Activated CD8-positive, alpha-beta memory T cell treated with anti-CD3 and anti-CD28 coated beads, Interleukin-2, amount 10 ng/mL, durations not matched to agents 7 days and 5 days (primary cell): ENCODE measurements around the gene OVAAL. TPM values are rescaled to one million over a fixed set of nuclear protein-coding genes. Genes with fewer than 3 reads are reported as not detected.

Source experiments
- ATAC-seq: fragments of 150-1000 bp; cut with Tn5 transposase; one replicate; pipeline ENCODE4 v1.10.0; 2021; ENCODE audit warnings: moderate library complexity
- CTCF ChIA-PET: fragments of 350-600 bp; sonication (Branson Sonifier 250); formaldehyde crosslinking; loops from one replicate; lab custom pipeline; 2021; ENCODE audit warnings: antibody characterized with exemption; lab: Charles Lee
- DNase-seq: peaks from one replicate; pipeline ENCODE4 v3.0.0-alpha.2; 2020
- H3K27ac Mint-ChIP-seq: one replicate; pipeline ENCODE4 v1.8.0; 2021; ENCODE audit warnings: mild to moderate bottlenecking, mixed read lengths
- H3K27me3 Mint-ChIP-seq: one replicate; pipeline ENCODE4 v1.8.0; 2021; ENCODE audit warnings: mixed read lengths
- H3K36me3 Mint-ChIP-seq: one replicate; pipeline ENCODE4 v1.8.0; 2021; ENCODE audit warnings: mild to moderate bottlenecking, mixed read lengths
- H3K4me1 Mint-ChIP-seq: one replicate; pipeline ENCODE4 v1.8.0; 2021; ENCODE audit warnings: mixed read lengths
- H3K4me3 Mint-ChIP-seq: one replicate; pipeline ENCODE4 v1.8.0; 2021; ENCODE audit warnings: mild to moderate bottlenecking, moderate library complexity, mixed read lengths
- H3K9me3 Mint-ChIP-seq: one replicate; pipeline ENCODE4 v1.8.0; 2022; ENCODE audit warnings: low read depth, mixed read lengths
- total RNA-seq, 2 experiments: library from RNA; stranded (reverse); gene quantifications; one replicate each; pipeline ENCODE4 v1.2.3, GENCODE V29; 2021

The OVAAL gene
- total RNA-seq, result not detected

GRCh38 chr1:180558664-180559063 lies at the start of gene OVAAL:
TSS of gene OVAAL (plus strand) at chr1:180558964.
- H3K27me3 Mint-ChIP-seq, result peaks cover 36% of the 10 kb centered on the region
- H3K27ac Mint-ChIP-seq, result no peak within 1 kb of the TSS
- H3K4me3 Mint-ChIP-seq, result no peak within 1 kb of the TSS
- H3K4me1 Mint-ChIP-seq, result no peaks in the 10 kb centered on the region
- no peaks in the 10 kb centered on the region for H3K9me3 Mint-ChIP-seq
- no peaks in the 10 kb centered on the region for H3K36me3 Mint-ChIP-seq
- DNase-seq (no peak), ATAC-seq (no peak)
- CTCF ChIA-PET, result no interaction called here

- Mint-ChIP-seq H3K4me1 (peaks cover 6% of the 10 kb centered on the region), H3K4me3 (no peak overlapping the region), H3K36me3 (peaks cover 2% of the 10 kb centered on the region), H3K9me3 (no peaks in the 10 kb centered on the region), H3K27ac (no peak overlapping the region), H3K27me3 (peaks cover 12% of the 10 kb centered on the region)
- DNase-seq, result no peak
- ATAC-seq, result no peak
- CTCF ChIA-PET, result interaction anchor here (1.3 to 2.3 kb wide), 4 partner anchors 8 to 32 kb away, joined by 3 to 4 read pairs (median 4); partner anchors contain the start of gene ACBD6
Measured at GRCh38 chr1:180510882-180511281, 47.9 kb upstream of the OVAAL start.

- Mint-ChIP-seq H3K27me3 (peaks cover 12% of the 10 kb centered on the region), H3K36me3 (peaks cover 2% of the 10 kb centered on the region), H3K9me3 (no peaks in the 10 kb centered on the region), H3K4me1 (peaks cover 5% of the 10 kb centered on the region), H3K27ac (no peak overlapping the region), H3K4me3 (no peak overlapping the region)
- CTCF ChIA-PET, result interaction anchor here (1.1 kb wide), 1 partner anchor 9 kb away, joined by 3 read pairs; no protein-coding TSS in a partner anchor
- no peak for ATAC-seq
- DNase-seq, result no peak
Measured at GRCh38 chr1:180513531-180513930, 45.2 kb upstream of the OVAAL start.

GRCh38 chr1:180515364-180515763 lies 43.4 kb upstream of the OVAAL start:
- peaks cover 10% of the 10 kb centered on the region for H3K27me3 Mint-ChIP-seq
- no peaks in the 10 kb centered on the region for H3K9me3 Mint-ChIP-seq
- no peak for ATAC-seq
- no peak overlapping the region for H3K27ac Mint-ChIP-seq
- no peak for DNase-seq
- H3K4me3 Mint-ChIP-seq, result no peak overlapping the region
- H3K36me3 Mint-ChIP-seq, result peaks cover 2% of the 10 kb centered on the region
- CTCF ChIA-PET, result interaction anchor here (0.7 to 9.3 kb wide), 32 partner anchors 10 to 651 kb away, joined by 3 to 69 read pairs (median 4); partner anchors contain the start of gene ACBD6
- H3K4me1 Mint-ChIP-seq, result peaks cover 5% of the 10 kb centered on the region

- H3K36me3 Mint-ChIP-seq, result peaks cover 2% of the 10 kb centered on the region
- DNase-seq (peak; percentile 68), ATAC-seq (peak; percentile 98)
- H3K27me3 Mint-ChIP-seq, result peaks cover 8% of the 10 kb centered on the region
- H3K9me3 Mint-ChIP-seq, result no peaks in the 10 kb centered on the region
- H3K27ac Mint-ChIP-seq, result no peak overlapping the region
- CTCF ChIA-PET, result interaction anchor here (0.7 to 9.3 kb wide), 32 partner anchors 10 to 650 kb away, joined by 3 to 69 read pairs (median 4); partner anchors contain the start of gene ACBD6
- no peak overlapping the region for H3K4me3 Mint-ChIP-seq
- peaks cover 5% of the 10 kb centered on the region for H3K4me1 Mint-ChIP-seq
Measured at GRCh38 chr1:180515857-180516388, 42.8 kb upstream of the OVAAL start.

GRCh38 chr1:180519846-180520245 lies 38.9 kb upstream of the OVAAL start:
- Mint-ChIP-seq H3K9me3 (no peaks in the 10 kb centered on the region), H3K36me3 (no peaks in the 10 kb centered on the region), H3K4me3 (no peak overlapping the region), H3K27me3 (no peaks in the 10 kb centered on the region), H3K4me1 (peaks cover 5% of the 10 kb centered on the region), H3K27ac (no peak overlapping the region)
- no peak for DNase-seq
- no peak for ATAC-seq
- CTCF ChIA-PET, result interaction anchor here (9.3 kb wide), 1 partner anchor 343 kb away, joined by 69 read pairs; no protein-coding TSS in a partner anchor

- CTCF ChIA-PET, result interaction anchor here (9.3 kb wide), 1 partner anchor 341 kb away, joined by 69 read pairs; no protein-coding TSS in a partner anchor
- ATAC-seq, result no peak
- Mint-ChIP-seq H3K27me3 (no peaks in the 10 kb centered on the region), H3K4me1 (peaks cover 2% of the 10 kb centered on the region), H3K36me3 (no peaks in the 10 kb centered on the region), H3K9me3 (no peaks in the 10 kb centered on the region), H3K4me3 (no peak overlapping the region), H3K27ac (no peak overlapping the region)
- DNase-seq, result no peak
Measured at GRCh38 chr1:180521474-180522212, 37.1 kb upstream of the OVAAL start.

GRCh38 chr1:180522213-180522515 lies 36.6 kb upstream of the OVAAL start:
- H3K27ac Mint-ChIP-seq, result no peak overlapping the region
- no peak for ATAC-seq
- no peaks in the 10 kb centered on the region for H3K27me3 Mint-ChIP-seq
- no peaks in the 10 kb centered on the region for H3K36me3 Mint-ChIP-seq
- H3K9me3 Mint-ChIP-seq, result no peaks in the 10 kb centered on the region
- CTCF ChIA-PET, result interaction anchor here (1.0 to 9.3 kb wide), 2 partner anchors 9 to 340 kb away, joined by 3 to 69 read pairs; no protein-coding TSS in a partner anchor
- H3K4me1 Mint-ChIP-seq, result peaks cover 2% of the 10 kb centered on the region
- H3K4me3 Mint-ChIP-seq, result no peak overlapping the region
- DNase-seq, result no peak

GRCh38 chr1:180524160-180524914 lies 34.4 kb upstream of the OVAAL start:
- CTCF ChIA-PET, result interaction anchor here (0.9 to 2.7 kb wide), 2 partner anchors 9 to 901 kb away, joined by 3 to 12 read pairs; no protein-coding TSS in a partner anchor
- H3K27ac Mint-ChIP-seq, result no peak overlapping the region
- H3K4me1 Mint-ChIP-seq, result peaks cover 2% of the 10 kb centered on the region
- no peak for ATAC-seq
- no peak overlapping the region for H3K4me3 Mint-ChIP-seq
- no peaks in the 10 kb centered on the region for H3K36me3 Mint-ChIP-seq
- DNase-seq, result no peak
- peaks cover under 1% of the 10 kb centered on the region for H3K27me3 Mint-ChIP-seq
- H3K9me3 Mint-ChIP-seq, result no peaks in the 10 kb centered on the region

- Mint-ChIP-seq H3K9me3 (no peaks in the 10 kb centered on the region), H3K4me3 (no peak overlapping the region), H3K27me3 (peaks cover 4% of the 10 kb centered on the region), H3K36me3 (no peaks in the 10 kb centered on the region), H3K4me1 (peaks cover 2% of the 10 kb centered on the region), H3K27ac (no peak overlapping the region)
- CTCF ChIA-PET, result interaction anchor here (2.7 kb wide), 1 partner anchor 10 kb away, joined by 12 read pairs; no protein-coding TSS in a partner anchor
- no peak for DNase-seq
- ATAC-seq, result no peak
Measured at GRCh38 chr1:180524915-180525714, 33.6 kb upstream of the OVAAL start.

- H3K4me1 Mint-ChIP-seq, result peaks cover 2% of the 10 kb centered on the region
- peaks cover 4% of the 10 kb centered on the region for H3K27me3 Mint-ChIP-seq
- H3K4me3 Mint-ChIP-seq, result no peak overlapping the region
- no peaks in the 10 kb centered on the region for H3K9me3 Mint-ChIP-seq
- CTCF ChIA-PET, result interaction anchor here (2.7 kb wide), 1 partner anchor 10 kb away, joined by 12 read pairs; no protein-coding TSS in a partner anchor
- no peak for DNase-seq
- ATAC-seq, result no peak
- H3K27ac Mint-ChIP-seq, result no peak overlapping the region
- H3K36me3 Mint-ChIP-seq, result no peaks in the 10 kb centered on the region
Measured at GRCh38 chr1:180525715-180526039, 33.1 kb upstream of the OVAAL start.

- Mint-ChIP-seq H3K4me3 (no peak overlapping the region), H3K4me1 (peaks cover 2% of the 10 kb centered on the region), H3K27ac (no peak overlapping the region), H3K27me3 (peaks cover 4% of the 10 kb centered on the region), H3K9me3 (no peaks in the 10 kb centered on the region), H3K36me3 (no peaks in the 10 kb centered on the region)
- DNase-seq (no peak), ATAC-seq (no peak)
- CTCF ChIA-PET, result no interaction called here
Measured at GRCh38 chr1:180527101-180527669, 31.6 kb upstream of the OVAAL start.
